ENCODE results near the gene GUCY1A1. TPM values are rescaled to one million over a fixed set of nuclear protein-coding genes. Genes with fewer than 3 reads are reported as not detected.

Gene GUCY1A1
- total and polyA plus RNA-seq, 2 donors from 2014 or later = 6.9 to 64.6 TPM

DNA sequence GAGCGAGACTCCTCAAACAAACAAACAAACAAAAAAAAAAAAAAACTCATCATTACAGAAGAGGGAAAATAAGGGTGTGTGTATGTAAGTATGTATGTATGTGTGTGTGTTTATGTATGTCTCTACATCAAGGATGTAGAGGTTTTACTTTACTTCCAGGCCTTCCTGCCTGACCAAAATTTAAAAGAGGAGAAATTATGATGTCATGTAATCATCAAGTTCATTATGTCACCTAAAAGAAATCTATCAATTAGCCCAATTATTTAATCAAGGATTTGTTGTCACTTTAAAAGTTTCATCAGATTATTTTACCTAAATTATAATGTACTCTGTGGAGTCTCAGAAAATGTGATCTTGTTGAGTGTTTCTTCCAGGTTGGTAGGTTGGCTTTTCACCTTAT, 21.6 kb downstream of the GUCY1A1 start:
- FAIRE-seq = no peak
- TF ChIP-seq, protein P1, sequence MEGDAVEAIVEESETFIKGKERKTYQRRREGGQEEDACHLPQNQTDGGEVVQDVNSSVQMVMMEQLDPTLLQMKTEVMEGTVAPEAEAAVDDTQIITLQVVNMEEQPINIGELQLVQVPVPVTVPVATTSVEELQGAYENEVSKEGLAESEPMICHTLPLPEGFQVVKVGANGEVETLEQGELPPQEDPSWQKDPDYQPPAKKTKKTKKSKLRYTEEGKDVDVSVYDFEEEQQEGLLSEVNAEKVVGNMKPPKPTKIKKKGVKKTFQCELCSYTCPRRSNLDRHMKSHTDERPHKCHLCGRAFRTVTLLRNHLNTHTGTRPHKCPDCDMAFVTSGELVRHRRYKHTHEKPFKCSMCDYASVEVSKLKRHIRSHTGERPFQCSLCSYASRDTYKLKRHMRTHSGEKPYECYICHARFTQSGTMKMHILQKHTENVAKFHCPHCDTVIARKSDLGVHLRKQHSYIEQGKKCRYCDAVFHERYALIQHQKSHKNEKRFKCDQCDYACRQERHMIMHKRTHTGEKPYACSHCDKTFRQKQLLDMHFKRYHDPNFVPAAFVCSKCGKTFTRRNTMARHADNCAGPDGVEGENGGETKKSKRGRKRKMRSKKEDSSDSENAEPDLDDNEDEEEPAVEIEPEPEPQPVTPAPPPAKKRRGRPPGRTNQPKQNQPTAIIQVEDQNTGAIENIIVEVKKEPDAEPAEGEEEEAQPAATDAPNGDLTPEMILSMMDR (IDR thresholded peaks at IDR 0.05; ENCODE audit: borderline replicate concordance, extremely low read depth, insufficient read depth) = no peak
- Histone ChIP-seq H3K9me3 (ENCODE audit: control insufficient read depth in 2 of 3, insufficient read depth in 1 of 3, low read length in 3 of 3) (no peaks in the 10 kb centered on the region), H3K9ac (ENCODE audit: low read length in 3 of 3) (no peak overlapping the region), H3K4me1 (ENCODE audit: control insufficient read depth in 2 of 3, insufficient read depth in 2 of 3, low read depth in 1 of 3, low read length in 3 of 3) (peaks cover 0 to 6% (median 0%) of the 10 kb centered on the region in 3 donors), H3K27me3 (ENCODE audit: control insufficient read depth, insufficient read depth, low read length) (no peaks in the 10 kb centered on the region), H3K27ac (ENCODE audit: low read depth in 2 of 2, low read length in 2 of 2) (no peak overlapping the region), H3K4me3 (ENCODE audit: low read length in 3 of 3) (no peak overlapping the region), H3K36me3 (ENCODE audit: control insufficient read depth in 2 of 3, insufficient read depth in 3 of 3, low read length in 3 of 3) (no peaks in the 10 kb centered on the region)
- DNase-seq = no peak
- intact Hi-C loops (cut with DNase I) = no loop called here

DNA sequence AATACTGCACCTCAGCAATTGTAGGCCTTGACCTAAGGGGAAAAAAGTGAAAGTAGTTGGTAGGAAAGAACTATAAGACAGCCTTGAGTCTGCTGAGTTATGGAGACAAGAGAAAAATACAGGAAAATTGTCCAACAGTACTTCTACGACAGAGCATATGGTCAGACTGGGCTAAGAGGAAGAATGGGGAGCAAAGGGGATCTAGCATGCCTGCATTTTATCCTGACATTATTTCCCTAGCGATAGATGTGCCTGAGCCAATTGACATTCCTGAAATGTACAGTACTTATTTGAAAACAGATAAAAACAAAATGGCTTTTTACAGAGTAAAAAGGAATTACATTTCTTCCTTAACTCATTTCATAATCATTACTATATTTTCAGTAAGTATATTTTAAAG, 22.2 kb downstream of the GUCY1A1 start:
- no peak for FAIRE-seq
- Histone ChIP-seq H3K9me3 (ENCODE audit: control insufficient read depth in 2 of 3, insufficient read depth in 1 of 3, low read length in 3 of 3) (no peaks in the 10 kb centered on the region), H3K4me1 (ENCODE audit: control insufficient read depth in 2 of 3, insufficient read depth in 2 of 3, low read depth in 1 of 3, low read length in 3 of 3) (peaks cover 0 to 9% (median 0%) of the 10 kb centered on the region in 3 donors), H3K9ac (ENCODE audit: low read length in 3 of 3) (no peak overlapping the region), H3K27me3 (ENCODE audit: control insufficient read depth, insufficient read depth, low read length) (no peaks in the 10 kb centered on the region), H3K27ac (ENCODE audit: low read depth in 2 of 2, low read length in 2 of 2) (no peak overlapping the region), H3K36me3 (ENCODE audit: control insufficient read depth in 2 of 3, insufficient read depth in 3 of 3, low read length in 3 of 3) (no peaks in the 10 kb centered on the region), H3K4me3 (ENCODE audit: low read length in 3 of 3) (no peak overlapping the region)
- TF ChIP-seq, protein P1 (IDR thresholded peaks at IDR 0.05; ENCODE audit: borderline replicate concordance, extremely low read depth, insufficient read depth) = no peak
- DNase-seq = no peak
- intact Hi-C loops (cut with DNase I) = no loop called here

DNA sequence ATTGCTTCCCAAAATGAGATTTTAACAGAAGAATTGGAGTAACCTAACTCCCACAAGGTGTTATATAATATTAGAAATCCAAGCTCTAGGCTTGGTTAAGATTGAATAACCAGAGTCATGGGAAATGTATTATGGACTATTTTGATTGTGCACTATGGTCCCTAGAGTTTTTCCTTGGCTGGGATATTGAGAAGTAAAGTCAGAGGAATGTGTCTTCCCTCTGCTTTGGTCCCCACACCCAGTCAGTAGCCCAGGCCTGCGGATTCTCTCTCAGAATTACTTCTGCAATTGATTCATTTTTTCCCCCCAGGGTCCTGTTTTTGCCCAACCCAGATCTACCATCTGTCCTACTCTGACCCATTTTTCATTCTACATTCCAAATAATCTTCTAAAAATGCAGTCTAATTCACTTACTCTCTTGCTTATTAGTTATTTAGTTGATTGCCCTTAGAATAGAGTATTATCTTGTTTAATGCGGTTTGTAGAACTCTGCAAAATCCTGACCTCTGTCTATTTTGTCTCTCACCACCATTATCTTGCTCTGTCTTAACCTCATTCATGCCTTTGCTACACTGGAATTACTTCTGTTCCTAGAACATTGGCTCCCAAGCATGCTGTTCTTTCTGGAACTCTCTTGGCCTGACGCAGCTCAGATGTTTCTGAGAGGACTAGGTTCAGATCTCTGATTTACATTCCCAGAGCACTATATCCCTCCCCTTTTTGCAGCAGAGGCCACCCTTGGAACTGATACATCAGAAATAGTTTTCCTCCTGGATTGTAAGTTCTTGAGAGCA, 23.6 kb downstream of the GUCY1A1 start:
- Histone ChIP-seq H3K4me1 (ENCODE audit: control insufficient read depth in 2 of 3, insufficient read depth in 2 of 3, low read depth in 1 of 3, low read length in 3 of 3) (peaks cover 0 to 18% (median 0%) of the 10 kb centered on the region in 3 donors), H3K27ac (ENCODE audit: low read depth in 2 of 2, low read length in 2 of 2) (peak overlapping the region in 1 of 2 donors; percentile 10), H3K36me3 (ENCODE audit: control insufficient read depth in 2 of 3, insufficient read depth in 3 of 3, low read length in 3 of 3) (no peaks in the 10 kb centered on the region), H3K9me3 (ENCODE audit: control insufficient read depth in 2 of 3, insufficient read depth in 1 of 3, low read length in 3 of 3) (no peaks in the 10 kb centered on the region), H3K9ac (ENCODE audit: low read length in 3 of 3) (no peak overlapping the region), H3K27me3 (ENCODE audit: control insufficient read depth, insufficient read depth, low read length) (no peaks in the 10 kb centered on the region), H3K4me3 (ENCODE audit: low read length in 3 of 3) (no peak overlapping the region)
- TF ChIP-seq, protein P1 (IDR thresholded peaks at IDR 0.05; ENCODE audit: borderline replicate concordance, extremely low read depth, insufficient read depth) = no peak
- DNase-seq (no peak), FAIRE-seq (no peak)
- intact Hi-C loops (cut with DNase I) = no loop called here
